GM18511 (cell line): ENCODE measurements around the gene AKNA.

Source experiments
- ATAC-seq: cut with Tn5 transposase; IDR thresholded peaks from one replicate; pipeline ENCODE4 v1.9.1; 2021; ENCODE audit warnings: mild to moderate bottlenecking, moderate library complexity; ENCODE audit not compliant: unreplicated experiment

Gene AKNA

GRCh38 chr9:114376586-114377445, 11.0 kb downstream of the AKNA start:
- ATAC-seq, result no peak

GRCh38 chr9:114375386-114376175, 12.2 kb downstream of the AKNA start:
- ATAC-seq, result no peak

- ATAC-seq, result no peak
These were observed 12.8 kb downstream of the AKNA start for GRCh38 chr9:114374936-114375335.

GRCh38 chr9:114373960-114374730, 13.6 kb downstream of the AKNA start:
- ATAC-seq, result no peak

- ATAC-seq, result peak; percentile 94
These were observed 14.8 kb downstream of the AKNA start for GRCh38 chr9:114372921-114373448.

- peak; percentile 35 for ATAC-seq
These were observed 15.5 kb downstream of the AKNA start for GRCh38 chr9:114371973-114372917.

- ATAC-seq, result no peak
These were observed 16.3 kb downstream of the AKNA start for GRCh38 chr9:114371343-114371944.

- no peak for ATAC-seq
These were observed 16.8 kb downstream of the AKNA start for GRCh38 chr9:114370968-114371320.

GRCh38 chr9:114370251-114370967, 17.4 kb downstream of the AKNA start:
- ATAC-seq, result no peak

GRCh38 chr9:114369216-114370130, 18.3 kb downstream of the AKNA start:
- no peak for ATAC-seq

GRCh38 chr9:114367772-114368569, 19.8 kb downstream of the AKNA start:
- no peak for ATAC-seq

GRCh38 chr9:114367366-114367765, 20.4 kb downstream of the AKNA start:
- no peak for ATAC-seq

- ATAC-seq, result peak; percentile 60
These were observed 21.3 kb downstream of the AKNA start for GRCh38 chr9:114366334-114367128.

- no peak for ATAC-seq
These were observed 22.6 kb downstream of the AKNA start for GRCh38 chr9:114365194-114365593.

GRCh38 chr9:114364134-114365041, 23.4 kb downstream of the AKNA start:
- no peak for ATAC-seq
